Bronchial epithelial cell (primary cell): ENCODE results near the gene MIEF1. TPM values are rescaled to one million over a fixed set of nuclear protein-coding genes. Genes with fewer than 3 reads are reported as not detected.

ENCODE experiments used
- DNase-seq: peaks from one replicate; pipeline ENCODE4 v3.0.0-alpha.2; 2010; ENCODE audit warnings: low read depth
- FAIRE-seq: peaks from 2 replicates; lab custom pipeline; 2011; peaks lifted over from hg19 to GRCh38; lab: Jason Lieb, UNC
- H3K27me3 ChIP-seq: 2 replicates; pipeline ENCODE4 v1.5.1; 2011; ENCODE audit warnings: low read length; ENCODE audit not compliant: control insufficient read depth, insufficient read depth
- H3K36me3 ChIP-seq: 2 replicates; pipeline ENCODE4 v1.5.1; 2011; ENCODE audit warnings: low read length; ENCODE audit not compliant: control insufficient read depth, insufficient read depth
- H3K4me3 ChIP-seq: 2 replicates; pipeline ENCODE4 v1.5.1; 2011; ENCODE audit warnings: mild to moderate bottlenecking, low read depth, low read length, control low read depth
- total RNA-seq: library from RNA; depleted of rRNA; stranded (reverse); fragments of >200 nt; gene quantifications from 2 replicates; pipeline ENCODE4 v1.2.1, GENCODE V29; 2014
- TF ChIP-seq, protein P1 (sequence below): IDR thresholded peaks from 2 replicates; pipeline ENCODE4 v1.5.1; 2011; ENCODE audit warnings: mild to moderate bottlenecking, moderate library complexity, low read length, control low read depth, inconsistent platforms; ENCODE audit not compliant: insufficient read depth, severe bottlenecking

MIEF1 gene
- total RNA-seq, 1 donor from 2014 or later: 23.7 TPM

DNA sequence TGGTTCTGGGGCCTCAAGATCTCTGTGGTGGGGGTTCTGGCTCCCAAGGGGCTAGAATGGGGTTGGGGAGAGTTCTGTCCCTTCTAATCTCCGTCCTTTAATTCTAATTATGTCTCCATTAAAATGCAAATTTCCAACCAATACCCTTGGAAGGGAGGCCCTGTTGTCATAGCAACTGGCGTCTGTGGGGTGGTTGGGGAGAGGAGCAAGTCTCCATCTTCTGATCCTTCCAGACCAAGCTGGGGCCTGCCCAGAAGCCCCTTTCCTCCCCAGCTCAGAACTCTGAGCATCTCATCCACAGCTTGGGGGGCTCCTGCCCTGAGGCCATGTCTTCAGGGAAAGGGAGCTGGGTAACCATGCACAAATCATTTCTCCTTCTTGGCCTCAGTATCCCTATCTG is 35.9 kb downstream of the MIEF1 start:
- DNase-seq (no peak), FAIRE-seq (no peak)
- Histone ChIP-seq H3K4me3 (no peak overlapping the region), H3K27me3 (no peaks in the 10 kb centered on the region), H3K36me3 (no peaks in the 10 kb centered on the region)
- TF ChIP-seq, protein P1, sequence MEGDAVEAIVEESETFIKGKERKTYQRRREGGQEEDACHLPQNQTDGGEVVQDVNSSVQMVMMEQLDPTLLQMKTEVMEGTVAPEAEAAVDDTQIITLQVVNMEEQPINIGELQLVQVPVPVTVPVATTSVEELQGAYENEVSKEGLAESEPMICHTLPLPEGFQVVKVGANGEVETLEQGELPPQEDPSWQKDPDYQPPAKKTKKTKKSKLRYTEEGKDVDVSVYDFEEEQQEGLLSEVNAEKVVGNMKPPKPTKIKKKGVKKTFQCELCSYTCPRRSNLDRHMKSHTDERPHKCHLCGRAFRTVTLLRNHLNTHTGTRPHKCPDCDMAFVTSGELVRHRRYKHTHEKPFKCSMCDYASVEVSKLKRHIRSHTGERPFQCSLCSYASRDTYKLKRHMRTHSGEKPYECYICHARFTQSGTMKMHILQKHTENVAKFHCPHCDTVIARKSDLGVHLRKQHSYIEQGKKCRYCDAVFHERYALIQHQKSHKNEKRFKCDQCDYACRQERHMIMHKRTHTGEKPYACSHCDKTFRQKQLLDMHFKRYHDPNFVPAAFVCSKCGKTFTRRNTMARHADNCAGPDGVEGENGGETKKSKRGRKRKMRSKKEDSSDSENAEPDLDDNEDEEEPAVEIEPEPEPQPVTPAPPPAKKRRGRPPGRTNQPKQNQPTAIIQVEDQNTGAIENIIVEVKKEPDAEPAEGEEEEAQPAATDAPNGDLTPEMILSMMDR: no peak

DNA sequence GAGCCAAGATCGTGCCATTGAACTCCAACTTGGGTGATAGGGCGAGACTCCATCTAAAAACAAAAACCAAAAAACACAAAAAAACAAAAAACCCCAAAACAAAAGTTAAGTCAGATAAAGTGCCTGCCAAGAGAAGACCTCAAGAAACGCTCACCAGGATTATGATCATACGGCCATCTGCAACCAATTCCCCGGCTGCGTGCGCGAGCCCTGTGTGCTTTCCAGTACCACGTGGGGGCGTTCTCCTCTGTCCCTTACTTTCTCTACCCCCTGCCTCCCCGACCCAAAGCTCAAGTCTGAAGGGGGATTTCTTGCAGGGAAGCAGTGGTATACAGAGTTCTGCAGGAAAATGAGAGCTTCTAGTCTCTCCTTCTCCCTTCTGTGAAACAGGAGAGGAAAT is 41.0 kb downstream of the MIEF1 start:
- DNase-seq (no peak), FAIRE-seq (no peak)
- Histone ChIP-seq H3K36me3 (no peaks in the 10 kb centered on the region), H3K27me3 (no peaks in the 10 kb centered on the region), H3K4me3 (no peak overlapping the region)
- TF ChIP-seq, protein P1: peak; percentile 55

DNA sequence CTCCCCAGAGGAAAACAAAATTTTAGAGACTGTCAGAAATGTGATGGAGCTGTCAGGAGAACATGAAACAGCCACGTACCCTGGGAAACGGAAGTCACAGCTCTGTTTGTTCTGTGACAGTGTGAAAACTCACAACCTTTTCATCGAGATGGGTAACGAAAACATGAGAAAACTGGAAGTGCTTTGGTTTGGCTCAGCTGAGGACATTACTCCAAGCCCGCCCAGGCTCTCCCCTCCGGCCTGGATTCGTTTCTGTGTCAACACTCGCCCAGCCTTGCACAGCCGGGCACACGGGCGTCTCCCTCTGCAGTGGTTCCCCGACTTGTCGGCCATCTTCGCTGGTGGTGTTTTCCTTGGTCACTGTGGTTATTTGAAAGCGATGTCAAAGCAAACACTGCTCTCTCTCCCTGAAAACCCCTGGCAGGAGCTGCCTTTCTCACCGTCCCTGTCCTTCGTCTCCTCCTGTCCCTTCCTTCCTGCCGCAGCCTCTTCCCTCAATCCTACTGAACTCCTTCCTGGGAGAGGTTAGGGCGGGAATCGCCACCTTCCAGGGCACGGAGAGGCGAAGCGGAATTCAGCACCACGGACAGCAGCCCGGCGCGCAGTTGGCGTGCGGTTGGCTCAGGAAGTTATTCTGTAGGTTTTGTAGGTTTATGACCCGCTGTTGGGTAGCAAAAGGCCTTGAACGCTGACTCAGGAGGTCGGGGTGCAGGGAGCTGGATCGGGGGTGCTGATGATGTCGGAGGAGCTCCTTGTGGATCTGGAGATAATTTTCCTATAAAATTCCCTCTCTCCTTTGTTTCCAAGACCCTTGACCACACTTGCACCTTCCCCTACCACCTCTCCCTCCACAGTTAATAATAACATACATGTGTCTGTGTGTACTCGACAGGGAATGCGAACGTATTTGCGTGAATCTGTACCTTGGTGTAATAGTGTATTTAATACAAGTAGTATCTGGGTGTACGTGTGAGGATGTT is 43.6 kb downstream of the MIEF1 start:
- Histone ChIP-seq H3K4me3 (no peak overlapping the region), H3K36me3 (no peaks in the 10 kb centered on the region), H3K27me3 (peaks cover 3% of the 10 kb centered on the region)
- TF ChIP-seq, protein P1: no peak
- DNase-seq: no peak
- FAIRE-seq: peak; percentile 82

DNA sequence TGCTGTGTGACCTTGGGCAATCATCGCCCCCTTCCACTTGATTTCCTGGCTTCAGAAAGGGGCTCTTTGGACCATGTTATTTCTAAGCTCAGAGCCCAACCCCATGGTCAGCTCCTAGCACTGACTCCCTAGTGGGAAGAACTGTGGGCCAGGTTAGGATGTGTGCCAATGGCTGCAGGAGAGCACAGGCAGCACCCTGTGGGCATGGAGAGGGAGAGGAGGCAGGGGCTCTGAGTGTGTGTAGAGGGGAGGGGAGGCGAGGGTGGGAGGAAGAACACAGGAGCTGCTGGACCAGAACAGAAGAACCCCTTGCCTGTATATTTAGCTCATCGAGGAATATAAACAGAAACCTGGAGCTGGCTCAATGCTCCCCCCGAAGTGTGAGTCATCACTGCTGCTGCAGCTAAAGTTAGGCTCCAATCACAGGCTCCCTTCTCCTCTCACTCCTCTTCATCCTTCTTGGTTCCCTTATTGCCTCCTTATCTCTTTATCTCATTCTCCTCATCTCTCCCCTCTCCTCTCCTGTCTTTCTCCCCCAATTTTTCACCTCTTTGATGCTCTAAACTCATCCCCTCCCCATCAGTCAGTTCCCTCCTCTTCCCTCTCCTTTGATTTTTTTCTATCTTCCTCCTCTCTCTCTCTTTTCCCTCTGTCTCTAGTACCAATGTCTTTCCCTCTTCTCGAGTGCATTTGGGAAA is 44.9 kb downstream of the MIEF1 start:
- Histone ChIP-seq H3K27me3 (peaks cover 5% of the 10 kb centered on the region), H3K4me3 (no peak overlapping the region), H3K36me3 (no peaks in the 10 kb centered on the region)
- TF ChIP-seq, protein P1: no peak
- DNase-seq (no peak), FAIRE-seq (no peak)

DNA sequence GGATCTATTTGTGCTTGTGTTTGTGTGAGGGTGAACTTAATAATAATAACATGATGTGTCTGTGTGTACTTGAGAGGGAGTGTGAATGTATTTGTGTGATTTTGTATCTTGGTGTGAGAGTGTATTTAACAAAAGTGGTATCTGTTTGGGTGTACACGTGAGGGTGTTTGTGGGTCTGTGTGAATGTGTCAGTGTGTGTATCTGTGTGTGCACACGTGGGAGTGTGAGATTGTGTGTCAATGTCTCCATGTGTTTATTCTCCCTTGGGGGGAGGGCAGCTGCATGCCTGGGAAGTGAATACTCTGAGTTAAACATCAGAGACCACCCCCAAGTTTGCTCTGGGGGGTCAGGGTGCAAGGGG is 45.5 kb downstream of the MIEF1 start:
- Histone ChIP-seq H3K27me3 (peaks cover 9% of the 10 kb centered on the region), H3K4me3 (no peak overlapping the region), H3K36me3 (no peaks in the 10 kb centered on the region)
- FAIRE-seq: no peak
- DNase-seq: no peak
- TF ChIP-seq, protein P1: no peak
